NT2/D1 (cell line): Measurements from ENCODE around the gene TREX2.

Experiments
- YY1 ChIP-seq: IDR thresholded peaks from 2 replicates; pipeline ENCODE4 v1.6.1; 2011; ENCODE audit not compliant: insufficient read length, insufficient read depth
- ZNF274 ChIP-seq: IDR thresholded peaks from 2 replicates; pipeline ENCODE4 v1.6.1; 2011; ENCODE audit warnings: mild to moderate bottlenecking, low read depth, low read length

- no peak for TF ChIP-seq ZNF274
- no peak for TF ChIP-seq YY1
Observed at GRCh38 chrX:153476666-153477363, 31.0 kb upstream of the TREX2 start.
